Activated CD8-positive, alpha-beta T cell treated with anti-CD3 and anti-CD28 coated beads for 36 hours (primary cell): ENCODE data around the gene ADAMTS20. TPM values are rescaled to one million over a fixed set of nuclear protein-coding genes. Genes with fewer than 3 reads are reported as not detected.

ENCODE experiments used
- ATAC-seq: fragments of 200-7000 bp; cut with Tn5 transposase; one replicate; pipeline ENCODE4 v1.10.0; 2021; ENCODE audit warnings: mild to moderate bottlenecking, moderate library complexity
- CTCF ChIA-PET: fragments of 350-600 bp; sonication (Branson Sonifier 250); formaldehyde crosslinking; loops from one replicate; lab custom pipeline; 2021; ENCODE audit warnings: antibody characterized with exemption; lab: Charles Lee
- POLR2A ChIA-PET: fragments of 350-600 bp; sonication (Branson Sonifier 250); formaldehyde crosslinking; loops from one replicate; lab custom pipeline; 2021; ENCODE audit warnings: antibody characterized with exemption; lab: Charles Lee
- DNase-seq: peaks from one replicate; pipeline ENCODE4 v3.0.0-alpha.2; 2020
- H3K27ac Mint-ChIP-seq: one replicate; pipeline ENCODE4 v1.8.0; 2021; ENCODE audit warnings: mild to moderate bottlenecking, mixed read lengths
- H3K27me3 Mint-ChIP-seq: one replicate; pipeline ENCODE4 v1.8.0; 2021; ENCODE audit warnings: mixed read lengths
- H3K36me3 Mint-ChIP-seq: one replicate; pipeline ENCODE4 v1.8.0; 2021; ENCODE audit warnings: low read depth, mixed read lengths
- H3K4me1 Mint-ChIP-seq: one replicate; pipeline ENCODE4 v1.8.0; 2021; ENCODE audit warnings: low read depth, mixed read lengths
- H3K4me3 Mint-ChIP-seq: one replicate; pipeline ENCODE4 v1.8.0; 2021; ENCODE audit warnings: mild to moderate bottlenecking, moderate library complexity, mixed read lengths
- H3K9me3 Mint-ChIP-seq: one replicate; pipeline ENCODE4 v1.8.0; 2021; ENCODE audit warnings: mixed read lengths
- CTCF ChIP-seq: fragments of 200-600 bp; IDR thresholded peaks from one replicate; pipeline ENCODE4 v1.8.0; 2022; ENCODE audit warnings: antibody characterized with exemption, mild to moderate bottlenecking
- intact Hi-C: fragments of 100-400 bp; cut with micrococcal nuclease; formaldehyde crosslinking; loops from one replicate; pipeline ENCODE4 v1.10.0; 2022
- total RNA-seq, 2 experiments: library from RNA; stranded (reverse); gene quantifications; one replicate each; pipeline ENCODE4 v1.2.3, GENCODE V29; 2021

Gene ADAMTS20
- total RNA-seq, 2 experiments from 2014 or later = not detected

GRCh38 chr12:43306066-43306465 lies 245.9 kb downstream of the ADAMTS20 start:
- H3K4me3 Mint-ChIP-seq = no peak overlapping the region
- DNase-seq = no peak
- H3K27ac Mint-ChIP-seq = no peak overlapping the region
- no peaks in the 10 kb centered on the region for H3K36me3 Mint-ChIP-seq
- no peaks in the 10 kb centered on the region for H3K4me1 Mint-ChIP-seq
- ChIA-PET POLR2A (interaction anchor here (0.8 kb wide), 1 partner anchor 27 kb away, joined by 3 read pairs; no protein-coding TSS in a partner anchor), CTCF (no interaction called here)
- H3K27me3 Mint-ChIP-seq = no peaks in the 10 kb centered on the region
- no peak for ATAC-seq
- intact Hi-C loops = no loop called here
- H3K9me3 Mint-ChIP-seq = no peaks in the 10 kb centered on the region
- no peak for TF ChIP-seq CTCF

DNA sequence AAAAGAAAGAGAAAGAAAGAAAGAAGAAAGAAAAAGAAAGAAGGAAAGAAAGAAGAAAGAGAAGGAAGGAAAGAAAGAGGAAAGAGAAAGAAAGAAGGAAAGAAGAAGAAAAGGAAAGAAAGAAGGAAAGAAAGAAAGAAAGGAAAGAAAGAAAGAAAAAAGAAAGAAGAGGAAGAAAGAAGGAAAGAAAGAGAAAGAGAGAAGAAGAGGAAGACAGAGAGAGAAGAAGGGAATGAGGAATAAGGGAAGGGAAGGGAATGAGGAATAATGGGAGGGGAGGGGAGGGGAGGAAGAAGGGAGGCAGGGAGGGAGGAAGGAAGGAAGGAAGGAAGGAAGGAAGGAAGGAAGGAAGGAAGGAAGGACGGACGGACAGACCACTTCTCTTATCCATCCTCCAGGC lies 246.9 kb downstream of the ADAMTS20 start:
- ATAC-seq (no peak), DNase-seq (no peak)
- TF ChIP-seq CTCF = no peak
- Mint-ChIP-seq H3K36me3 (no peaks in the 10 kb centered on the region), H3K9me3 (no peaks in the 10 kb centered on the region), H3K27ac (no peak overlapping the region), H3K4me3 (no peak overlapping the region), H3K4me1 (no peaks in the 10 kb centered on the region), H3K27me3 (no peaks in the 10 kb centered on the region)
- CTCF ChIA-PET = no interaction called here
- intact Hi-C loops = no loop called here
- POLR2A ChIA-PET = no interaction called here

Other genes starting within 250 kb of the ADAMTS20 start
- 10 to 100 TPM; 16.7 to 18.7 TPM for gene PUS7L, start 206.6 kb upstream of the ADAMTS20 start, total RNA-seq
- 10 to 100 TPM; 24.0 TPM for gene IRAK4, start 206.7 kb upstream of the ADAMTS20 start, total RNA-seq